MCF 10A (cell line): ENCODE measurements around the gene LTB. TPM values are rescaled to one million over a fixed set of nuclear protein-coding genes. Genes with fewer than 3 reads are reported as not detected.

Experiments used
- BruUV-seq: library from RNA; stranded (reverse); fragments of 400-500 nt; replicated peaks from 2 replicates; lab custom pipeline; 2021; lab: Mats Ljungman, UMichigan
- CTCF ChIA-PET: fragments of 300-600 bp; sonication (Branson Sonifier 250); formaldehyde crosslinking; extraction: SDS; loops from one replicate; lab custom pipeline; 2021; ENCODE audit warnings: antibody characterized with exemption, inconsistent platforms; lab: Yijun Ruan, JAX
- POLR2A ChIA-PET: fragments of 300-600, 350-650 bp; sonication (Branson Sonifier 250); formaldehyde crosslinking; extraction: SDS; loops from one replicate; lab custom pipeline; 2020; ENCODE audit warnings: antibody characterized with exemption, inconsistent platforms; lab: Yijun Ruan, JAX
- DNase-seq: peaks from one replicate; pipeline ENCODE4 v3.0.0-alpha.2; 2018; ENCODE audit not compliant: unreplicated experiment
- H3K27ac Mint-ChIP-seq: one replicate; pipeline ENCODE4 v1.8.0; 2022; ENCODE audit warnings: mild to moderate bottlenecking, low read depth, mixed read lengths; ENCODE audit not compliant: unreplicated experiment
- H3K27me3 Mint-ChIP-seq: one replicate; pipeline ENCODE4 v1.8.0; 2022; ENCODE audit warnings: mixed read lengths; ENCODE audit not compliant: insufficient read depth, unreplicated experiment
- H3K36me3 Mint-ChIP-seq: one replicate; pipeline ENCODE4 v1.8.0; 2022; ENCODE audit warnings: mild to moderate bottlenecking, moderate library complexity, mixed read lengths; ENCODE audit not compliant: insufficient read depth, unreplicated experiment
- H3K4me1 Mint-ChIP-seq: one replicate; pipeline ENCODE4 v1.8.0; 2022; ENCODE audit warnings: mixed read lengths; ENCODE audit not compliant: insufficient read depth, unreplicated experiment
- H3K4me3 Mint-ChIP-seq: one replicate; pipeline ENCODE4 v1.8.0; 2022; ENCODE audit warnings: mild to moderate bottlenecking, moderate library complexity, mixed read lengths; ENCODE audit not compliant: unreplicated experiment
- H3K9me3 Mint-ChIP-seq: one replicate; pipeline ENCODE4 v1.8.0; 2022; ENCODE audit warnings: mixed read lengths; ENCODE audit not compliant: unreplicated experiment
- CTCF ChIP-seq: fragments of 200-600 bp; IDR thresholded peaks from one replicate; pipeline ENCODE4 v1.8.0; 2022; ENCODE audit warnings: antibody characterized with exemption, mild to moderate bottlenecking; ENCODE audit not compliant: unreplicated experiment
- intact Hi-C: fragments of 100-400 bp; cut with micrococcal nuclease; formaldehyde crosslinking; loops from 2 replicates; pipeline ENCODE4 v1.14.1; 2022
- total RNA-seq: library from RNA; stranded (reverse); gene quantifications from 2 replicates; pipeline ENCODE4 v1.2.3, GENCODE V29; 2022

LTB gene
- total RNA-seq, 1 experiment from 2014 or later, result 0.37 TPM

GRCh38 chr6:31530659-31531058 is 51.6 kb downstream of the LTB start:
- no peaks in the 10 kb centered on the region for H3K9me3 Mint-ChIP-seq
- peaks cover under 1% of the 10 kb centered on the region for H3K4me1 Mint-ChIP-seq
- no peak overlapping the region for H3K4me3 Mint-ChIP-seq
- BruUV-seq, result TSS peak; percentile 13
- POLR2A ChIA-PET, result interaction anchor here (0.7 to 2.5 kb wide), 4 partner anchors 11 to 122 kb away, joined by 3 to 19 read pairs (median 4); partner anchors contain the start of genes BAG6, DDX39B and MICB
- peaks cover 77% of the 10 kb centered on the region for H3K36me3 Mint-ChIP-seq
- no peak overlapping the region for H3K27ac Mint-ChIP-seq
- no peaks in the 10 kb centered on the region for H3K27me3 Mint-ChIP-seq
- no peak for DNase-seq
- intact Hi-C loops, result no loop called here
- TF ChIP-seq CTCF, result no peak
- CTCF ChIA-PET, result no interaction called here

Other genes with a start within 250 kb of the LTB start
- gene HLA-B, start 225.2 kb downstream of the LTB start, total RNA-seq, result 87.4 and 180 TPM in 2 replicates
- gene MICA, start 178.8 kb downstream of the LTB start, total RNA-seq, result 17.9 and 18.0 TPM in 2 replicates
- gene MICB, start 84.3 kb downstream of the LTB start, total RNA-seq, result 4.3 and 7.6 TPM in 2 replicates
- gene MCCD1, start 53.5 kb downstream of the LTB start, total RNA-seq, result not detected in 2 replicates
- gene DDX39B, start 40.4 kb downstream of the LTB start, total RNA-seq, result 551 and 565 TPM in 2 replicates
- gene ATP6V1G2, start 35.8 kb downstream of the LTB start, total RNA-seq, result 1.2 and 2.4 TPM in 2 replicates
- gene NFKBIL1, start 34.8 kb downstream of the LTB start, total RNA-seq, result 25.2 and 30.3 TPM in 2 replicates
- not detected in 2 replicates for gene LTA, start 10.1 kb downstream of the LTB start, total RNA-seq
- gene TNF, start 6.9 kb downstream of the LTB start, total RNA-seq, result not detected in 2 replicates
- gene LST1, start 3.9 kb upstream of the LTB start, total RNA-seq, result not detected in 2 replicates
- gene NCR3, start 10.6 kb upstream of the LTB start, total RNA-seq, result not detected in 2 replicates
- not detected in 2 replicates for gene AIF1, start 32.8 kb upstream of the LTB start, total RNA-seq
- 247 and 266 TPM in 2 replicates for gene PRRC2A, start 38.3 kb upstream of the LTB start, total RNA-seq
- 290 and 291 TPM in 2 replicates for gene BAG6, start 70.2 kb upstream of the LTB start, total RNA-seq
- gene APOM, start 73.5 kb upstream of the LTB start, total RNA-seq, result 5.0 and 5.2 TPM in 2 replicates
- 15.5 and 16.6 TPM in 2 replicates for gene C6orf47, start 78.4 kb upstream of the LTB start, total RNA-seq
- 13.0 and 13.6 TPM in 2 replicates for gene GPANK1, start 82.6 kb upstream of the LTB start, total RNA-seq
- gene CSNK2B, start 83.7 kb upstream of the LTB start, total RNA-seq, result 197 and 209 TPM in 2 replicates
- 14.4 and 16.0 TPM in 2 replicates for gene LY6G5B, start 87.6 kb upstream of the LTB start, total RNA-seq
- gene LY6G5C, start 98.6 kb upstream of the LTB start, total RNA-seq, result 0.64 and 1.4 TPM in 2 replicates
- 32.1 and 42.7 TPM in 2 replicates for gene ABHD16A, start 120.9 kb upstream of the LTB start, total RNA-seq
- gene LY6G6F, start 124.4 kb upstream of the LTB start, total RNA-seq, result not detected in 2 replicates
- not detected in 2 replicates for gene LY6G6D, start 132.9 kb upstream of the LTB start, total RNA-seq
- 0.32 TPM in 1 of 2 replicates, not detected in the other for gene LY6G6C, start 139.3 kb upstream of the LTB start, total RNA-seq
- not detected in 2 replicates for gene MPIG6B, start 140.9 kb upstream of the LTB start, total RNA-seq
- 8.5 and 13.5 TPM in 2 replicates for gene DDAH2, start 146.9 kb upstream of the LTB start, total RNA-seq
- 511 and 632 TPM in 2 replicates for gene CLIC1, start 154.1 kb upstream of the LTB start, total RNA-seq
- 36.6 and 43.1 TPM in 2 replicates for gene MSH5, start 157.6 kb upstream of the LTB start, total RNA-seq
- gene SAPCD1, start 180.2 kb upstream of the LTB start, total RNA-seq, result 4.3 and 5.1 TPM in 2 replicates
- gene VWA7, start 194.9 kb upstream of the LTB start, total RNA-seq, result 2.0 and 3.1 TPM in 2 replicates
- 133 and 200 TPM in 2 replicates for gene VARS1, start 213.3 kb upstream of the LTB start, total RNA-seq
- 36.9 and 47.4 TPM in 2 replicates for gene LSM2, start 224.5 kb upstream of the LTB start, total RNA-seq
- 0.35 and 0.79 TPM in 2 replicates for gene HSPA1L, start 232.9 kb upstream of the LTB start, total RNA-seq
- gene HSPA1A, start 233.1 kb upstream of the LTB start, total RNA-seq, result 20.3 and 34.0 TPM in 2 replicates
- gene HSPA1B, start 245.3 kb upstream of the LTB start, total RNA-seq, result 29.8 and 51.6 TPM in 2 replicates